Uterus (tissue), 2 donors: ENCODE measurements around the gene ISL2.

Experiments used
- CTCF ChIP-seq, 4 experiments: fragments of 200-600 bp in 2 of 4; fragments of 450-650 bp in 2 of 4; sonication (generic) in 2 of 4; IDR thresholded peaks; one replicate each; pipeline ENCODE4 v1.5.1; 2016 to 2019; ENCODE audit warnings: antibody characterized with exemption in 4 of 4, mild to moderate bottlenecking in 2 of 4, moderate library complexity in 1 of 4
- POLR2A ChIP-seq, 2 donors: fragments of 450-650 bp; IDR thresholded peaks; one replicate each; pipeline ENCODE4 v1.6.1; 2016; ENCODE audit warnings: antibody characterized with exemption in 2 of 2, mild to moderate bottlenecking in 1 of 2, moderate library complexity in 1 of 2

GRCh38 chr15:76391847-76392246, 55.3 kb downstream of the ISL2 start:
- TF ChIP-seq POLR2A (IDR thresholded peaks at IDR 0.05) (no peak), CTCF (IDR thresholded peaks at IDR 0.05) (no peak)
